H1 (cell line): ENCODE results near the gene APOC3. TPM values are rescaled to one million over a fixed set of nuclear protein-coding genes. Genes with fewer than 3 reads are reported as not detected.

Experiments
- CTCF ChIA-PET: fragments of 300-600 bp; sonication (Branson Sonifier 250); formaldehyde crosslinking; loops from one replicate; lab custom pipeline; 2021; ENCODE audit not compliant: partially characterized antibody; lab: Charles Lee
- POLR2A ChIA-PET: fragments of 300-600 bp; sonication (Branson Sonifier 250); formaldehyde crosslinking; loops from one replicate; lab custom pipeline; 2021; ENCODE audit warnings: inconsistent platforms; ENCODE audit not compliant: partially characterized antibody; lab: Charles Lee
- DNase-seq, 2 experiments: peaks; one replicate each; pipeline versions ENCODE4 v3.0.0 to v3.0.0-alpha.2; 2010 to 2022; ENCODE audit warnings: low spot score in 2 of 2, low read depth in 1 of 2, mixed read lengths in 1 of 2
- FAIRE-seq: peaks from 2 replicates; lab custom pipeline; 2011; peaks lifted over from hg19 to GRCh38; lab: Jason Lieb, UNC
- H2AFZ ChIP-seq: 2 replicates; pipeline ENCODE4 v1.8.1; 2012; ENCODE audit warnings: low read length, inconsistent platforms
- H2AK5ac ChIP-seq: 2 replicates; pipeline ENCODE4 v1.6.1; 2013; ENCODE audit warnings: low read depth, low read length
- H2BK120ac ChIP-seq: replicated peaks from 2 replicates; pipeline ENCODE3; 2013; ENCODE audit warnings: low read depth, low read length, inconsistent platforms
- H2BK12ac ChIP-seq: 2 replicates; pipeline ENCODE4 v1.6.1; 2013; ENCODE audit warnings: low read depth, low read length
- H2BK15ac ChIP-seq: 2 replicates; pipeline ENCODE4 v1.6.1; 2013; ENCODE audit warnings: low read length
- H2BK20ac ChIP-seq: 2 replicates; pipeline ENCODE4 v1.6.1; 2013; ENCODE audit warnings: low read length
- H2BK5ac ChIP-seq: 2 replicates; pipeline ENCODE4 v1.6.1; 2013; ENCODE audit warnings: low read depth, low read length
- H3K14ac ChIP-seq: 2 replicates; pipeline ENCODE4 v1.6.1; 2013; ENCODE audit warnings: inconsistent platforms; ENCODE audit not compliant: insufficient read length
- H3K18ac ChIP-seq: 2 replicates; pipeline ENCODE4 v1.6.1; 2013; ENCODE audit warnings: low read length; ENCODE audit errors: extremely low read depth
- H3K23ac ChIP-seq: 2 replicates; pipeline ENCODE4 v1.6.1; 2013; ENCODE audit warnings: inconsistent platforms; ENCODE audit not compliant: insufficient read length
- H3K23me2 ChIP-seq: 2 replicates; pipeline ENCODE4 v1.6.1; 2013; ENCODE audit warnings: low read depth, low read length
- H3K27ac ChIP-seq: 2 replicates; pipeline ENCODE4 v1.6.1; 2011; ENCODE audit warnings: low read depth, low read length, inconsistent platforms
- H3K27me3 ChIP-seq, 4 experiments: replicated peaks in 1 of 4; 1 replicate in 1 of 4; 2 replicates in 3 of 4; pipeline versions ENCODE4 v1.6.1 to v1.8.1; 2011 to 2013; ENCODE audit warnings: low read length in 3 of 4, mild to moderate bottlenecking in 3 of 4, inconsistent platforms in 2 of 4, mixed read lengths in 2 of 4, moderate library complexity in 1 of 4; ENCODE audit not compliant: control insufficient read depth in 3 of 4, insufficient read depth in 3 of 4; ENCODE audit errors: extremely low read depth in 1 of 4
- H3K36me3 ChIP-seq, 4 experiments: 2 replicates each; pipeline versions ENCODE4 v1.6.1 to v1.8.1; 2011 to 2013; ENCODE audit warnings: mild to moderate bottlenecking in 4 of 4, low read length in 3 of 4, moderate library complexity in 2 of 4, control low read depth in 1 of 4, inconsistent platforms in 1 of 4; ENCODE audit not compliant: insufficient read depth in 4 of 4, control insufficient read depth in 2 of 4
- H3K4ac ChIP-seq: replicated peaks from 2 replicates; pipeline ENCODE3; 2013; ENCODE audit warnings: low read length, low read depth, mixed read lengths, inconsistent platforms; ENCODE audit not compliant: insufficient read length
- H3K4me1 ChIP-seq, 4 experiments: replicated peaks in 1 of 4; 1 replicate in 1 of 4; 2 replicates in 3 of 4; pipeline versions ENCODE4 v1.6.1 to v1.8.1; 2011 to 2013; ENCODE audit warnings: low read length in 3 of 4, inconsistent platforms in 2 of 4, mixed read lengths in 1 of 4; ENCODE audit not compliant: insufficient read depth in 4 of 4, control insufficient read depth in 3 of 4
- H3K4me2 ChIP-seq, 2 experiments: 2 replicates each; pipeline versions ENCODE4 v1.6.1 to v1.8.1; 2011 to 2013; ENCODE audit warnings: low read depth in 2 of 2, low read length in 2 of 2, control low read depth in 1 of 2, inconsistent platforms in 1 of 2, mild to moderate bottlenecking in 1 of 2; ENCODE audit not compliant: insufficient read depth in 1 of 2
- H3K4me3 ChIP-seq, 4 experiments: fragments of 200-600, 300-600 bp in 1 of 4; sonication (generic), shearing (Covaris generic), sonication (Bioruptor Twin) in 1 of 4; 2 replicates each; pipeline versions ENCODE4 v1.5.1 to v1.8.1; 2011 to 2016; ENCODE audit warnings: low read length in 4 of 4, low read depth in 3 of 4, control low read depth in 2 of 4, inconsistent platforms in 2 of 4, mild to moderate bottlenecking in 2 of 4, mixed read lengths in 1 of 4, moderate library complexity in 1 of 4; ENCODE audit not compliant: insufficient read depth in 2 of 4; ENCODE audit errors: extremely low read depth in 1 of 4
- H3K56ac ChIP-seq: replicated peaks from 2 replicates; pipeline ENCODE3; 2013; ENCODE audit warnings: low read depth, mild to moderate bottlenecking, mixed read lengths, low read length, inconsistent platforms; ENCODE audit not compliant: insufficient read length
- H3K79me1 ChIP-seq: 2 replicates; pipeline ENCODE4 v1.6.1; 2013; ENCODE audit warnings: low read depth, low read length, control low read depth
- H3K79me2 ChIP-seq, 2 experiments: 2 replicates each; pipeline versions ENCODE4 v1.6.1 to v1.8.1; 2012 to 2013; ENCODE audit warnings: low read length in 2 of 2, mild to moderate bottlenecking in 2 of 2, inconsistent platforms in 1 of 2; ENCODE audit not compliant: insufficient read depth in 2 of 2, control insufficient read depth in 1 of 2
- H3K9ac ChIP-seq, 4 experiments: replicated peaks in 1 of 4; 1 replicate in 1 of 4; 2 replicates in 3 of 4; pipeline versions ENCODE4 v1.6.1 to v1.8.1; 2011 to 2013; ENCODE audit warnings: low read depth in 3 of 4, low read length in 3 of 4, control low read depth in 2 of 4, mild to moderate bottlenecking in 2 of 4, moderate library complexity in 2 of 4, inconsistent platforms in 1 of 4; ENCODE audit errors: extremely low read depth in 1 of 4
- H3K9me3 ChIP-seq, 2 experiments: 2 replicates each; pipeline versions ENCODE4 v1.6.1 to v1.8.1; 2012 to 2013; ENCODE audit warnings: mild to moderate bottlenecking in 2 of 2, moderate library complexity in 2 of 2, control low read depth in 1 of 2, inconsistent platforms in 1 of 2, low read depth in 1 of 2, low read length in 1 of 2, mixed read lengths in 1 of 2; ENCODE audit not compliant: insufficient read depth in 2 of 2
- H4K20me1 ChIP-seq, 2 experiments: replicated peaks in 1 of 2; 2 replicates each; pipeline versions ENCODE3 to v1.8.1; 2011 to 2013; ENCODE audit warnings: inconsistent platforms in 2 of 2, low read length in 2 of 2, mild to moderate bottlenecking in 1 of 2; ENCODE audit not compliant: insufficient read depth in 2 of 2, control insufficient read depth in 1 of 2
- H4K5ac ChIP-seq: 2 replicates; pipeline ENCODE4 v1.6.1; 2013; ENCODE audit warnings: low read length, low read depth, mixed read lengths, inconsistent platforms; ENCODE audit not compliant: insufficient read length
- H4K8ac ChIP-seq: 2 replicates; pipeline ENCODE4 v1.8.0; 2013; ENCODE audit warnings: mild to moderate bottlenecking, moderate library complexity, low read length, inconsistent platforms; ENCODE audit not compliant: insufficient read depth; ENCODE audit errors: extremely low read depth
- H4K91ac ChIP-seq: replicated peaks from 2 replicates; pipeline ENCODE3; 2013; ENCODE audit warnings: low read length, mixed read lengths, inconsistent platforms; ENCODE audit not compliant: insufficient read length
- CHD2 ChIP-seq: IDR thresholded peaks from 2 replicates; pipeline ENCODE4 v1.6.1; 2012; ENCODE audit warnings: low read length, improper control_type of control experiment
- CREB1 ChIP-seq: IDR thresholded peaks from 2 replicates; pipeline ENCODE4 v1.6.1; 2012; ENCODE audit warnings: inconsistent platforms
- GTF2F1 ChIP-seq: IDR thresholded peaks from 2 replicates; pipeline ENCODE4 v1.6.1; 2012; ENCODE audit warnings: low read depth, low read length, improper control_type of control experiment, borderline replicate concordance
- KDM1A ChIP-seq: fragments of 200-600, 300-600 bp; sonication (generic); IDR thresholded peaks from 2 replicates; pipeline ENCODE4 v1.7.1; 2016; ENCODE audit warnings: mild to moderate bottlenecking, low read length, borderline replicate concordance
- NANOG ChIP-seq: IDR thresholded peaks from 2 replicates; pipeline ENCODE4 v1.6.1; 2011; ENCODE audit warnings: low read length, low read depth, mild to moderate bottlenecking, inconsistent platforms; ENCODE audit not compliant: insufficient read depth, poor library complexity, severe bottlenecking
- RFX5 ChIP-seq: IDR thresholded peaks from 2 replicates; pipeline ENCODE4 v1.6.1; 2011; ENCODE audit warnings: low read depth, low read length, improper control_type of control experiment, borderline replicate concordance
- RNF2 ChIP-seq: fragments of 200-900, 300-1000 bp; sonication (generic); IDR thresholded peaks from 2 replicates; pipeline ENCODE4 v1.7.1; 2016; ENCODE audit warnings: borderline replicate concordance, low read depth, mild to moderate bottlenecking, antibody characterized with exemption, low read length; ENCODE audit not compliant: poor library complexity, severe bottlenecking; ENCODE audit errors: missing control alignments
- SUZ12 ChIP-seq: fragments of 200-600 bp; sonication (generic); IDR thresholded peaks from 2 replicates; pipeline ENCODE4 v1.6.1; 2012; ENCODE audit warnings: mild to moderate bottlenecking, inconsistent platforms, low read length, moderate library complexity, mixed read lengths
- TBP ChIP-seq: IDR thresholded peaks from 2 replicates; pipeline ENCODE4 v1.6.1; 2011; ENCODE audit warnings: low read depth, low read length, improper control_type of control experiment
- YY1 ChIP-seq: IDR thresholded peaks from 2 replicates; pipeline ENCODE4 v1.6.1; 2011; ENCODE audit warnings: low read depth, mild to moderate bottlenecking, low read length
- polyA plus RNA-seq, 7 experiments: library from polyadenylated mRNA; depleted of rRNA in 3 of 7; stranded (reverse) in 5 of 7; unstranded in 2 of 7; fragments of >200 nt in 5 of 7; fragments of 200-250 nt in 2 of 7; gene quantifications; 1 replicate in 5 of 7; 2 replicates in 1 of 7; 4 replicates in 1 of 7; pipeline versions ENCODE4 v1.2.1 to v1.2.3, GENCODE V29; 2011 to 2013; ENCODE audit warnings: missing spikeins in 2 of 7, mixed read lengths in 2 of 7
- total RNA-seq: library from RNA; stranded (reverse); fragmentation: NEBNext Ultra II Directional; extraction: Animal tissue kit (Norgen Biotek cat#: 25700); gene quantifications from 2 replicates; pipeline ENCODE4 v1.2.1, GENCODE V29; 2021
- TF ChIP-seq, protein P1 (sequence below): IDR thresholded peaks from 2 replicates; pipeline ENCODE4 v1.6.1; 2011; ENCODE audit warnings: low read depth, mild to moderate bottlenecking, low read length; ENCODE audit not compliant: insufficient read depth

Gene APOC3
- total and polyA plus RNA-seq, 2 of the 8 experiments (the other 6 are each of a cell fraction or from before 2014, with no cell fraction given), result not detected

GRCh38 chr11:116882386-116882785, 52.7 kb downstream of the APOC3 start:
- no peaks in the 10 kb centered on the region for H3K23me2 ChIP-seq
- no peaks in the 10 kb centered on the region for H3K4me1 ChIP-seq
- H4K8ac ChIP-seq, result no peak overlapping the region
- no peaks in the 10 kb centered on the region for H3K79me2 ChIP-seq
- H3K27me3 ChIP-seq, result no peaks in the 10 kb centered on the region
- no peak overlapping the region for H2AFZ ChIP-seq
- H2BK12ac ChIP-seq, result no peak overlapping the region
- no peak overlapping the region for H2BK120ac ChIP-seq
- H3K27ac ChIP-seq, result no peak overlapping the region
- H2BK15ac ChIP-seq, result no peak overlapping the region
- no peaks in the 10 kb centered on the region for H3K36me3 ChIP-seq
- H2BK5ac ChIP-seq, result no peak overlapping the region
- FAIRE-seq (no peak), DNase-seq (no peak)
- H3K4me2 ChIP-seq, result no peak overlapping the region
- H3K9ac ChIP-seq, result no peak overlapping the region
- POLR2A ChIA-PET, result interaction anchor here (1.0 kb wide), 1 partner anchor 262 kb away, joined by 3 read pairs; the partner anchor contains the start of gene PAFAH1B2
- H3K56ac ChIP-seq, result no peak overlapping the region
- peaks cover 0 to 1% of the 10 kb centered on the region in 2 experiments for H4K20me1 ChIP-seq
- no peak overlapping the region for H2AK5ac ChIP-seq
- H2BK20ac ChIP-seq, result no peak overlapping the region
- H3K9me3 ChIP-seq, result no peaks in the 10 kb centered on the region
- CTCF ChIA-PET, result interaction anchor here (7.0 kb wide), 1 partner anchor 223 kb away, joined by 65 read pairs; no protein-coding TSS in a partner anchor
- no peak overlapping the region for H3K23ac ChIP-seq
- no peak overlapping the region for H4K91ac ChIP-seq
- TF ChIP-seq GTF2F1 (no peak), YY1 (no peak), RNF2 (no peak), TBP (no peak), KDM1A (no peak), SUZ12 (no peak), RFX5 (no peak), NANOG (no peak), CHD2 (no peak), CREB1 (no peak)
- TF ChIP-seq, protein P1, sequence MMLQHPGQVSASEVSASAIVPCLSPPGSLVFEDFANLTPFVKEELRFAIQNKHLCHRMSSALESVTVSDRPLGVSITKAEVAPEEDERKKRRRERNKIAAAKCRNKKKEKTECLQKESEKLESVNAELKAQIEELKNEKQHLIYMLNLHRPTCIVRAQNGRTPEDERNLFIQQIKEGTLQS, result no peak
- TF ChIP-seq, all 59 proteins: peak for 0
- Histone ChIP-seq H3K18ac (no peak overlapping the region), H3K4me3 (no peak overlapping the region), H3K4ac (no peak overlapping the region), H4K5ac (no peak overlapping the region), H3K14ac (no peak overlapping the region), H3K79me1 (no peaks in the 10 kb centered on the region; the same call in 1 of the 2 replicates)
